Hematopoietic multipotent progenitor cell treated with erythropoietin and hydrocortisone succinate and interleukin-3 and kit ligand, for 4 days (in vitro differentiated cells): ENCODE measurements around the gene DSE.
A peak's percentile ranks its signal among the peaks of the same experiment; 100 is the strongest.

ENCODE experiments used
- DNase-seq: peaks from one replicate; pipeline ENCODE4 v3.0.0-alpha.2; 2015

Gene DSE

DNA sequence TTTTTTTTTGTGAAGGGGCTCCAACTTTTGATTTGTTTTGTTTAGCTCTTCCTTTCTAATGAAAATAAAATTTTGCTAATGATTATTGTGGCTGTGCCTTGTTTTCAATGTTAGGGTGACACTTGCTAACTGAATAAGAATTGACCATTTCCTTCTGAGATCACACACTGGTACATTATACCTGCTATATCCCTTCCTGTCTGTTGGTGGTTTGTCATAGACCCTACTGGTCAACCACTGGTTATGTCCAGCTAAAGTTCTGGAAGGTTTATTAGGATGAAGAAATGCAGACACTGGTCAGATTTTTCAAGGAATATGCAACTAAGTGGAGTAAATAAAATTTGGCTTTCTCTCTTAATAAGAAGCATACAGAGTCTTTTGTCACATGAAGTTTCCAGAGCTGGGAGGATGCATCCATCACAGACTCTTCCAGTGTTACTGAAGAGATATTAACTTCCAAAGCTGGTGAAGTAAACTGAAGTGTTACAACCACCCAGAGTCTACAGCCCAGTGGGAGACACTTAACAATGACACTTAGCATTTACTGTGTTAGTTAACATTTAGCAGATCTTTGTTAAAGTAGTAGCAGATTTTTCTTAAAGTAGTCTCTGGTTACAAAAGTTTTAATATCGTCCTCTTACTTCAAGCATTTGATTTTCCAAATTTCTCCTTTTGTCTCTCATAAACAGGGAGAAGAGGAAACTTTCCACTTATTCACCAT is 121.0 kb downstream of the DSE start:
- DNase-seq: peak; percentile 13

- peak; percentile 95 for DNase-seq
Observed at GRCh38 chr6:116492331-116493067, 121.8 kb downstream of the DSE start.
